K562 (cell line): ENCODE data around the gene ODAD4.

Experiments
- JUNB ChIP-seq: fragments of 450-650 bp; formaldehyde crosslinking; conservative IDR thresholded peaks from 2 replicates; pipeline ENCODE4 v1.4.0; 2020; ENCODE audit warnings: mild to moderate bottlenecking
- MXI1 ChIP-seq: IDR thresholded peaks from 2 replicates; pipeline ENCODE4 v1.6.1; 2011; ENCODE audit warnings: low read depth, mild to moderate bottlenecking, improper control_type of control experiment, low read length
- ZBED1 ChIP-seq: IDR thresholded peaks from 2 replicates; pipeline ENCODE4 v1.6.1; 2014
- ZNF589 ChIP-seq: fragments of 200-800 bp; sonication (Bioruptor generic); IDR thresholded peaks from 2 replicates; pipeline ENCODE4 v1.6.1; 2016; ENCODE audit warnings: low read depth, missing genetic modification characterization, missing compliant biosample characterization
- TF ChIP-seq, protein P1 (sequence below), 3 experiments: IDR thresholded peaks in 2 of 3; conservative IDR thresholded peaks in 1 of 3; 2 replicates each; pipeline ENCODE4 v1.5.1; 2011 to 2012; ENCODE audit warnings: low read length in 3 of 3, mild to moderate bottlenecking in 3 of 3, control low read depth in 2 of 3, improper control_type of control experiment in 1 of 3, inconsistent platforms in 1 of 3, low read depth in 1 of 3, mixed read lengths in 1 of 3, moderate library complexity in 1 of 3; ENCODE audit not compliant: insufficient read depth in 2 of 3

DNA sequence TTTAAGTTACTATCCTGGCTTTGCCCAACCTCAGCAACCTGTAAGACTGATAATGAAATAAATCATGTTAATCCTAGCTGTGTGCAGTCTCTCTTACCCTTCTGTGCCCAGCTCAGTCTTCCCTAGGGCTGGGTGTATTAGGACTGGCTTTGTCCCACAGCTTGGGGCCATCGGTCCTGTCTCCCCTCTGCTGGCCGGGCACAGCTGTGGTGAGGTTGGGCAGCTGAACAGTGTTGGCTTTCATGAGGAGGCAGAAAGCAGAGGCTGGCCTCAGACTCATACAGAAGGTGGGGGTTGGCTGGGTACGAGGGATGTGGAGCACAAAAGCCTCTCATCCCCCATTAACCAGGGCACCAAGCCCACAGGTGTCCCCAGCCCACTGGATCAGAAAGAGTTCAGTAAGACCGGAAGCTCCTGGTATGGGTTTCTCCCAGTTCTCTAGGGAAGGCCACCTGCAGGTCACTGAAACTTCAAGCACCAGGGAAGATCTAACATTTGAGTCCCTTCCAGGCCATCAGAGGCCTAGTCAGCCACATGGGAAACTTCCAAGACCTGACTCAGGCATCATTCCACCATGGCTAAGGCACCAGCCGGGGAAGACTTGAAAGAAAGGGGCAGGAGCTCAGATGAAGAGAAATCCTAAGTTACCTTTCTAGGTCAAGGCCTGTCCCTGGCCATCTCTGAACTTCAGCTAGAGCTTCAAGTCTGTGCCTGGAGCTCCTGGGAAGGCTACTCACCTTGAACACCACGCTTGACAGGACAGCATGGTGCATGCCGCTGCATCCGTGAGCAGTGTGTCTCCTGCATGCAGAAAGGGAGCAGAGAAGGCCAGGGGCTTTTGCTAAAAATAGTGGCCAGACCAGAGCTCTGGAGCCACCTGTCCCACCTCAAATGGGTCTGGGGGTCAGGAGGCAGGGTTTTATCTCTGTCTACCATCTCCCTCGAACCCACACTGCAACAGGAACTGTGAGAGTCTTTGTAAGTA, 45.0 kb downstream of the ODAD4 start:
- no peak for TF ChIP-seq JUNB
- no peak for TF ChIP-seq MXI1
- TF ChIP-seq, protein P1, sequence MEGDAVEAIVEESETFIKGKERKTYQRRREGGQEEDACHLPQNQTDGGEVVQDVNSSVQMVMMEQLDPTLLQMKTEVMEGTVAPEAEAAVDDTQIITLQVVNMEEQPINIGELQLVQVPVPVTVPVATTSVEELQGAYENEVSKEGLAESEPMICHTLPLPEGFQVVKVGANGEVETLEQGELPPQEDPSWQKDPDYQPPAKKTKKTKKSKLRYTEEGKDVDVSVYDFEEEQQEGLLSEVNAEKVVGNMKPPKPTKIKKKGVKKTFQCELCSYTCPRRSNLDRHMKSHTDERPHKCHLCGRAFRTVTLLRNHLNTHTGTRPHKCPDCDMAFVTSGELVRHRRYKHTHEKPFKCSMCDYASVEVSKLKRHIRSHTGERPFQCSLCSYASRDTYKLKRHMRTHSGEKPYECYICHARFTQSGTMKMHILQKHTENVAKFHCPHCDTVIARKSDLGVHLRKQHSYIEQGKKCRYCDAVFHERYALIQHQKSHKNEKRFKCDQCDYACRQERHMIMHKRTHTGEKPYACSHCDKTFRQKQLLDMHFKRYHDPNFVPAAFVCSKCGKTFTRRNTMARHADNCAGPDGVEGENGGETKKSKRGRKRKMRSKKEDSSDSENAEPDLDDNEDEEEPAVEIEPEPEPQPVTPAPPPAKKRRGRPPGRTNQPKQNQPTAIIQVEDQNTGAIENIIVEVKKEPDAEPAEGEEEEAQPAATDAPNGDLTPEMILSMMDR (IDR thresholded peaks at IDR 0.05 in 2 of 3, conservative IDR thresholded peaks at IDR 0.05 in 1 of 3; ENCODE audit: insufficient read depth in 2 of 3, low read depth in 1 of 3, low read length in 3 of 3) = no peak
- no peak for TF ChIP-seq ZNF589
- TF ChIP-seq ZBED1 = no peak
